ENCODE data around the gene SHANK2. TPM values are rescaled to one million over a fixed set of nuclear protein-coding genes. Genes with fewer than 3 reads are reported as not detected.

Gene SHANK2
- total and polyA plus RNA-seq, 10 of the 15 experiments (the other 5 are each of a cell fraction or from before 2014, with no cell fraction given) = 0.01 to 0.31 (median 0.10) TPM; not detected in 5

DNA sequence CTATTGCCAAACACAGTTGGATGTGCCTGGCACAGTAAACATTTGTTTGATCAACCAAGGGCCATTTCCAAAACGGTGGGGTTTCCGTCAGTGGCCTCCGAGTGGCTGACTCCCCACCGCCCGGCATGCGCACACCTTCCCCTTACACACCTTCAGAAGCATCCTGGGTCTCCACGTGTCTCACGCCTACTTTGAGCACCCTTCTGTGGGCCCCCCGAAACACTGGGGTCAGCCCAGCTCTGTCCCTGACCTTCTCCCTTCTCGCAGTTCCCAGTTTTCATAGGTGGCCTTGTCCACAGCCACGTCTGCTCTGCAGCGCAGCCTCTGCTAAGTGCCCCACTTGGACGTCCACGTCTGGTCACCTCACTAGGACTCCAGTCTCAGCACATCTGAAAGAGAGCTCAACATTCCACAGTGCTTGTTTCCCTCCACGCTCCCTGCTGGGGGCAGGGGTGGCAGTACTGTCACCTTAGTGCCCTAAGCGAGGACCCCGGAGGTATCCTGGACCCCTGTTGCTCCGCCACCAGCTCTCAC, 13.2 kb upstream of the SHANK2 start:
- ChIA-PET RAD21 (ENCODE audit: unreplicated experiment) (no interaction called here), POLR2A (no interaction called here), CTCF (no interaction called here), SMC1A (ENCODE audit: uncharacterized antibody, unreplicated experiment) (no interaction called here)
- DNase-seq (ENCODE audit: low read depth, low spot score) (no peak), ATAC-seq (no peak), FAIRE-seq (no peak)
- H3K9me3 ChIP-seq (replicated peaks; ENCODE audit: control insufficient read depth, insufficient read depth, low read length) = no peaks in the 10 kb centered on the region
- no peak overlapping the region for H3K4me2 ChIP-seq (ENCODE audit: control insufficient read depth, insufficient read depth)
- H3K4me3 ChIP-seq = no peak overlapping the region
- intact Hi-C loops (cut with micrococcal nuclease; ENCODE audit: unreplicated experiment) = no loop called here
- H3K79me2 ChIP-seq (ENCODE audit: control insufficient read depth, insufficient read depth, low read length) = no peaks in the 10 kb centered on the region
- no peaks in the 10 kb centered on the region for H3K36me3 ChIP-seq (ENCODE audit: control insufficient read depth in 2 of 2, insufficient read depth in 2 of 2, low read length in 1 of 2)
- no peak overlapping the region for H3K27ac ChIP-seq (ENCODE audit: control insufficient read depth, insufficient read depth)
- in situ Hi-C loops (cut with MboI) = no loop called here
- H3K4me1 ChIP-seq (ENCODE audit: control insufficient read depth, insufficient read depth, low read length) = no peaks in the 10 kb centered on the region
- TF ChIP-seq MXI1 (IDR thresholded peaks at IDR 0.05; ENCODE audit: low read depth, low read length) (no peak), ZSCAN29 (IDR thresholded peaks at IDR 0.05) (no peak), MTA3 (IDR thresholded peaks at IDR 0.05; ENCODE audit: borderline replicate concordance, low read length) (no peak), STAT1 (conservative IDR thresholded peaks at IDR 0.05) (no peak), JUND (IDR thresholded peaks at IDR 0.05; ENCODE audit: low read depth, low read length) (no peak), FOXM1 (IDR thresholded peaks at IDR 0.05; ENCODE audit: low read depth, low read length) (no peak), SMARCA5 (IDR thresholded peaks at IDR 0.05) (no peak), POU2F2 (IDR thresholded peaks at IDR 0.05; ENCODE audit: borderline replicate concordance, low read depth, low read length) (no peak)
- no TSS peak for BruUV-seq (replicated peaks)
- H3K27me3 ChIP-seq (replicated peaks in 1 of 2; ENCODE audit: control insufficient read depth in 2 of 2, insufficient read depth in 2 of 2, low read length in 1 of 2) = peaks cover 0 to 2% of the 10 kb centered on the region in 2 experiments; a peak in 2 of 4 replicates
- 51% methylated on average over 15 of the region's 18 CpGs for WGBS (ENCODE audit: insufficient coverage, insufficient replicate concordance, low lambda C conversion rate, missing lambda C conversion rate)
- H2AFZ ChIP-seq (ENCODE audit: control insufficient read depth, low read depth, low read length) = no peak overlapping the region
- H3K9ac ChIP-seq (ENCODE audit: control insufficient read depth, insufficient read depth, low read length) = no peak overlapping the region
- no peaks in the 10 kb centered on the region for H4K20me1 ChIP-seq (ENCODE audit: control insufficient read depth, insufficient read depth)

DNA sequence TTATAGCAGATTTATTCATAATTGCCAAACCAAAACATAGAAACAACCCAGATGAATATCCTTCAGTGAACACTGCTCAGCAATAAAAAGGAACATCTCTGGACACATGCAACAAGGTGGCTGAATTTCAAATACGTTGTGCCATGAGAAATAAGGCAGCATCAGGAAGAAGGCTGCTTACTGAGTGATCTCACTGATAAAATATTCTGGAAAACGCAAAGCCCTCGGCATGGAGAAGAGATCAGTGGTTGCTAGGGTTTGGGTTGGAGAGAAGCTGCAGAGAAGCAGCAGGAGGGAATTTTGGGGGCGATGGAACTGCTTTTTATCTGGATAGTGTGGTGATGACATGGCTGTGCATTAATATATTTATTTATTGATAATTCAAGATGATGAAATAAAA, 11.0 kb upstream of the SHANK2 start:
- CTCF ChIA-PET = interaction anchor here (0.6 kb wide), 1 partner anchor 579 kb away, joined by 3 read pairs; no protein-coding TSS in a partner anchor
- POLR2A ChIA-PET = no interaction called here
- no TSS peak for BruUV-seq (replicated peaks)

More for the DNA sequence above, 11.0 kb upstream of the SHANK2 start:
- intact Hi-C loops (cut with micrococcal nuclease; ENCODE audit: unreplicated experiment) = no loop called here
- ChIA-PET RAD21 (ENCODE audit: unreplicated experiment) (no interaction called here), SMC1A (ENCODE audit: uncharacterized antibody, unreplicated experiment) (no interaction called here)
- Histone ChIP-seq H4K20me1 (ENCODE audit: control insufficient read depth, insufficient read depth) (no peaks in the 10 kb centered on the region), H3K36me3 (ENCODE audit: control insufficient read depth in 2 of 2, insufficient read depth in 2 of 2, low read length in 1 of 2) (no peaks in the 10 kb centered on the region), H3K4me3 (no peak overlapping the region), H3K4me1 (ENCODE audit: control insufficient read depth, insufficient read depth, low read length) (no peaks in the 10 kb centered on the region), H3K27ac (ENCODE audit: control insufficient read depth, insufficient read depth) (no peak overlapping the region), H3K9me3 (replicated peaks; ENCODE audit: control insufficient read depth, insufficient read depth, low read length) (no peaks in the 10 kb centered on the region), H2AFZ (ENCODE audit: control insufficient read depth, low read depth, low read length) (no peak overlapping the region), H3K4me2 (ENCODE audit: control insufficient read depth, insufficient read depth) (no peak overlapping the region), H3K9ac (ENCODE audit: control insufficient read depth, insufficient read depth, low read length) (no peak overlapping the region), H3K79me2 (ENCODE audit: control insufficient read depth, insufficient read depth, low read length) (no peaks in the 10 kb centered on the region), H3K27me3 (replicated peaks in 1 of 2; ENCODE audit: control insufficient read depth in 2 of 2, insufficient read depth in 2 of 2, low read length in 1 of 2) (peaks cover 0 to 2% of the 10 kb centered on the region in 2 experiments; a peak in 2 of 4 replicates)
- 2% methylated on average over 4 of the region's 4 CpGs for WGBS (ENCODE audit: insufficient coverage, insufficient replicate concordance, low lambda C conversion rate, missing lambda C conversion rate)
- FAIRE-seq (no peak), ATAC-seq (no peak), DNase-seq (ENCODE audit: low read depth, low spot score) (no peak)
- in situ Hi-C loops (cut with MboI) = no loop called here
- TF ChIP-seq JUND (IDR thresholded peaks at IDR 0.05; ENCODE audit: low read depth, low read length) = no peak
- no peak for TF ChIP-seq FOXM1 (IDR thresholded peaks at IDR 0.05; ENCODE audit: low read depth, low read length)
- no peak for TF ChIP-seq ELK1 (IDR thresholded peaks at IDR 0.05; ENCODE audit: low read depth, low read length)
- no peak for TF ChIP-seq CHD2 (IDR thresholded peaks at IDR 0.05; ENCODE audit: borderline replicate concordance, low read depth, low read length)

All from GM12878 (cell line).